SU-DHL-6 (cell line): ENCODE data around the gene PPM1N.
A peak's percentile ranks its signal among the peaks of the same experiment; 100 is the strongest.

Experiments
- H2AFZ ChIP-seq: fragments of 200-600 bp; sonication (generic); 2 replicates; pipeline ENCODE4 v1.6.1; 2014; ENCODE audit warnings: low read depth, mild to moderate bottlenecking, moderate library complexity, mixed read lengths, antibody characterized with exemption, low read length; ENCODE audit not compliant: severe bottlenecking
- H3F3A ChIP-seq: fragments of 200-600 bp; shearing (Covaris generic); 2 replicates; pipeline ENCODE4 v1.6.0; 2016; ENCODE audit warnings: antibody characterized with exemption, mild to moderate bottlenecking; ENCODE audit not compliant: insufficient read depth
- H3K27ac ChIP-seq: fragments of 200-600 bp; sonication (generic); 2 replicates; pipeline ENCODE4 v1.5.1; 2016; ENCODE audit warnings: low read depth, mild to moderate bottlenecking, low read length, moderate library complexity, mixed read lengths
- H3K27me3 ChIP-seq: fragments of 200-600 bp; sonication (generic), shearing (Covaris generic); 2 replicates; pipeline ENCODE4 v1.6.0; 2014; ENCODE audit warnings: mild to moderate bottlenecking, low read length
- H3K36me3 ChIP-seq: fragments of 200-600 bp; sonication (generic); 2 replicates; pipeline ENCODE4 v1.6.1; 2014; ENCODE audit warnings: mild to moderate bottlenecking, low read length, mixed read lengths
- H3K4me2 ChIP-seq: fragments of 300-600, 200-600 bp; shearing (Covaris generic), sonication (generic); 2 replicates; pipeline ENCODE4 v1.6.0; 2014; ENCODE audit warnings: low read length, low read depth, mild to moderate bottlenecking; ENCODE audit not compliant: poor library complexity, severe bottlenecking
- H3K4me3 ChIP-seq: fragments of 200-600 bp; sonication (generic); 2 replicates; pipeline ENCODE4 v1.5.1; 2014; ENCODE audit warnings: antibody characterized with exemption, low read length, mild to moderate bottlenecking, mixed read lengths; ENCODE audit not compliant: insufficient read depth, poor library complexity, severe bottlenecking
- H3K79me2 ChIP-seq: fragments of 200-600 bp; sonication (generic); 2 replicates; pipeline ENCODE4 v1.6.1; 2014; ENCODE audit warnings: mild to moderate bottlenecking, low read length, moderate library complexity; ENCODE audit not compliant: insufficient read depth
- H3K9ac ChIP-seq: fragments of 200-600 bp; sonication (generic); 2 replicates; pipeline ENCODE4 v1.7.0; 2014; ENCODE audit warnings: mild to moderate bottlenecking, low read length
- H3K9me2 ChIP-seq: fragments of 200-600 bp; sonication (generic); replicated peaks from 2 replicates; pipeline ENCODE4 v1.6.1; 2014; ENCODE audit warnings: low read length; ENCODE audit not compliant: insufficient read depth
- H3K9me3 ChIP-seq: fragments of 200-600 bp; sonication (generic); 2 replicates; pipeline ENCODE4 v1.6.1; 2014; ENCODE audit warnings: low read length, mixed read lengths; ENCODE audit not compliant: insufficient read depth
- H4K20me1 ChIP-seq: fragments of 200-600 bp; sonication (generic); 2 replicates; pipeline ENCODE4 v1.6.1; 2014; ENCODE audit warnings: low read depth, mild to moderate bottlenecking, antibody characterized with exemption, low read length, moderate library complexity, mixed read lengths
- CTCF ChIP-seq: fragments of 200-600 bp; sonication (generic); IDR thresholded peaks from one replicate; pipeline ENCODE4 v1.5.1; 2017; ENCODE audit warnings: antibody characterized with exemption, mild to moderate bottlenecking, low read length, moderate library complexity; ENCODE audit not compliant: insufficient read depth, poor library complexity, severe bottlenecking
- EZH2phosphoT487 ChIP-seq: fragments of 200-600 bp; sonication (generic), shearing (Covaris generic); conservative IDR thresholded peaks from 2 replicates; pipeline ENCODE4 v1.6.1; 2018; ENCODE audit warnings: mild to moderate bottlenecking, antibody characterized with exemption, low read length, moderate library complexity, mixed read lengths

PPM1N gene

DNA sequence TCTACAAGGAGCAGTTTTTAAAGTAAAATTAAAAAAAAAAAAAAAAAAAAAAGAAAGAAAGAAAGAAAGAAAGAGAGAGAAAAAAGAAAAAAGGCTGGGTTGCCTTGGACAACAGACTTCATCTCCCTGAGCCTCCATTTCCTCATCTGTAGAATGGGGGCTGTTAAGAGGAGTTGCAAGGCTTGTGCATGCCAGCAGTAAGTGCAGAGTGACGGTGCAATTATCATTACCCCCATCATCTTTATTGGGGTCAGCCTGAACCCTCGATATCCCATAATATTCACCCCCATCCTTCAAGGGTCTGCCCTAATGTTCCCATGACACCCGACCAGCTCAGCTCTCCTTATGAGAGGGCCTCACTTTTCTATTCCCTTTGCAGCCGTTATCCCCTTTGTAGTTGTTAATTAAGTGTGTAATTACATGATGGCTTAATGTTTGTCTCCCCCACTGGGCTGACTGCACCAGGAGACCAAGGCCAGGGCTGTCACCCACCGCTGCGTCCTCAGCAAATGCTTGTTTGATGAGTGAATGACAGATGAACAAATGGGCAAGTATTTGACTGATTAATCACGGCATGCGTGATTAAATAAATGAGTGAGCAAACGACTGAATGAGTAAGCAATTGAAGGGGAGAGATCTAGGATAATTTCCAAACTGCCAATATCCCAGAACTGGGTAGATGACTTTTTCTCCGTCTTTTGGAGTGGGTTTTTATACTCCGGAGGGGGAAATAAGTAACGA is 20.4 kb upstream of the PPM1N start:
- Histone ChIP-seq H3K36me3 (no peaks in the 10 kb centered on the region), H4K20me1 (no peaks in the 10 kb centered on the region), H3F3A (peaks cover 10% of the 10 kb centered on the region), H3K9ac (peak overlapping the region; percentile 67), H3K27ac (peak overlapping the region; percentile 88; the same call in 1 of the 2 replicates), H3K9me3 (no peaks in the 10 kb centered on the region), H2AFZ (peak overlapping the region; percentile 84), H3K9me2 (no peaks in the 10 kb centered on the region), H3K4me3 (peak overlapping the region; percentile 37), H3K27me3 (no peaks in the 10 kb centered on the region), H3K4me2 (peak overlapping the region; percentile 52), H3K79me2 (no peaks in the 10 kb centered on the region)
- no peak for TF ChIP-seq EZH2phosphoT487

DNA sequence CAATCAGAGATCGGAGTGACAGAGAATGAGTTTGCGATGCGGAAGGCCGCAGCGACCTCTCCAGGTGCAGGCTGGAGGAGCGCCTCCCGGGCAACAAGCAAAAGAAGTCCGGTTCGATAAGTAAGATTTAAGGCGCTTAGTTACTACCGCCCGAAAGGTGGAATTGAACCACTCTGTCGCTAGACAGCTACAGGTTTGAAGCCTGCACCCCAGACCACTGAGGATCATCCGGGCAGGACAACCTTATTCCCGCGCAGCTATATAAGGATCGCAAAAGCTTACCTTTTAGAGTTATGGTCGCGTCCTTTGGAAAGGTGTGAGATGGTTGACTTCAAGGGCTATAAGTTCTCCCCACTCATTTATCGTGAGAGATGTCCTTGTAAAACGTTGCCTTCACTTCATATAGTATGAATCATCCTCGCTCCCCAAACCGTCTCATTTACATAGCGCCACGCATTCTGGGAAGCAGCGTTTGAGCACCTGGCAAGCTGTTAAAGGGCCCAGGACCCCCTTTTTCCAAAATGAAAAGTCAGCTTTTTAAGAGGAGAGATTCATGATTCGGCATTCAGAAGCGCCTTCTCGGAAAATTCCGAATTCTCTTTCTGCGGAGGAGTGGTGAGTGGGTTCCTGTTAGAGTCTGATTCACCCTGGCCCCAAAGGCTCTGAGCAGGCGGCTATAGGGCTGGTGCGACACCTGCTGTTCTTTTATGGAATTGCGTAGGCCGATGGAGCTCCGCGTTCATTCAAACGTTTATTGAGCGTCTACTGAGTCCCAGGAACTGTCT is 19.6 kb upstream of the PPM1N start:
- Histone ChIP-seq H3K36me3 (no peaks in the 10 kb centered on the region), H3K9ac (peak overlapping the region; percentile 67), H3K4me2 (peak overlapping the region; percentile 52), H3K27me3 (no peaks in the 10 kb centered on the region), H3K9me2 (no peaks in the 10 kb centered on the region), H3K4me3 (peak overlapping the region; percentile 76), H4K20me1 (no peaks in the 10 kb centered on the region), H3F3A (peaks cover 10% of the 10 kb centered on the region), H3K79me2 (no peaks in the 10 kb centered on the region), H3K9me3 (no peaks in the 10 kb centered on the region), H2AFZ (peak overlapping the region; percentile 98), H3K27ac (peak overlapping the region; percentile 88)
- TF ChIP-seq CTCF, result peak; percentile 90
- no peak for TF ChIP-seq EZH2phosphoT487

- Histone ChIP-seq H3K9ac (no peak overlapping the region), H3K4me2 (no peak overlapping the region), H3K36me3 (no peaks in the 10 kb centered on the region), H3K27ac (no peak overlapping the region), H3K4me3 (no peak overlapping the region), H3F3A (peaks cover 4% of the 10 kb centered on the region), H2AFZ (no peak overlapping the region), H3K9me2 (no peaks in the 10 kb centered on the region), H4K20me1 (no peaks in the 10 kb centered on the region), H3K9me3 (no peaks in the 10 kb centered on the region), H3K27me3 (no peaks in the 10 kb centered on the region), H3K79me2 (no peaks in the 10 kb centered on the region)
- TF ChIP-seq EZH2phosphoT487 (no peak), CTCF (no peak)
Measured at GRCh38 chr19:45483033-45483432, 15.2 kb upstream of the PPM1N start.
